NCI-H1694 treated with DMSO at 0.1 percent for 48 hours (cell line): Measurements from ENCODE around the gene COPE.
A peak's percentile ranks its signal among the peaks of the same experiment; 100 is the strongest.

Experiments
- DNase-seq: peaks from one replicate; lab custom pipeline; 2025; lab: John Stamatoyannopoulos, UW

Gene COPE

GRCh38 chr19:18894254-18895037 is 24.7 kb downstream of the COPE start:
- peak; percentile 84 for DNase-seq

GRCh38 chr19:18893587-18894253 is 25.5 kb downstream of the COPE start:
- no peak for DNase-seq

- DNase-seq, result no peak
Observed at GRCh38 chr19:18889949-18890745, 29.0 kb downstream of the COPE start.

- DNase-seq, result no peak
Observed at GRCh38 chr19:18886972-18887371, 32.2 kb downstream of the COPE start.

GRCh38 chr19:18883526-18884304 is 35.5 kb downstream of the COPE start:
- no peak for DNase-seq

- no peak for DNase-seq
Observed at GRCh38 chr19:18881491-18881890, 37.7 kb downstream of the COPE start.

GRCh38 chr19:18879579-18880373 is 39.4 kb downstream of the COPE start:
- DNase-seq, result no peak

- no peak for DNase-seq
Observed at GRCh38 chr19:18878858-18879578, 40.2 kb downstream of the COPE start.

GRCh38 chr19:18878058-18878797 is 41.0 kb downstream of the COPE start:
- DNase-seq, result no peak

GRCh38 chr19:18876865-18877264 is 42.3 kb downstream of the COPE start:
- no peak for DNase-seq

GRCh38 chr19:18875726-18876125 is 43.5 kb downstream of the COPE start:
- DNase-seq, result no peak

GRCh38 chr19:18871543-18871942 is 47.6 kb downstream of the COPE start:
- DNase-seq, result no peak

- no peak for DNase-seq
Observed at GRCh38 chr19:18870531-18871172, 48.5 kb downstream of the COPE start.

- DNase-seq, result no peak
Observed at GRCh38 chr19:18869781-18870530, 49.2 kb downstream of the COPE start.

- DNase-seq, result no peak
Observed at GRCh38 chr19:18869023-18869618, 50.1 kb downstream of the COPE start.

GRCh38 chr19:18868380-18869022 is 50.7 kb downstream of the COPE start:
- DNase-seq, result no peak

- no peak for DNase-seq
Observed at GRCh38 chr19:18867751-18868150, 51.4 kb downstream of the COPE start.

GRCh38 chr19:18867199-18867598 is 52.0 kb downstream of the COPE start:
- DNase-seq, result no peak
